ENCODE results near the gene SPEM2.

- no peak for TF ChIP-seq ATF3 (IDR thresholded peaks at IDR 0.05)
- no peak for TF ChIP-seq RAD21 (IDR thresholded peaks at IDR 0.05)
- no peak for TF ChIP-seq TAF1 (conservative IDR thresholded peaks at IDR 0.05)
- no peak for TF ChIP-seq CTCF (IDR thresholded peaks at IDR 0.05; ENCODE audit: low read depth, low read length, missing input control)
- TF ChIP-seq YY1 (IDR thresholded peaks at IDR 0.05): no peak
- TF ChIP-seq, protein P1, sequence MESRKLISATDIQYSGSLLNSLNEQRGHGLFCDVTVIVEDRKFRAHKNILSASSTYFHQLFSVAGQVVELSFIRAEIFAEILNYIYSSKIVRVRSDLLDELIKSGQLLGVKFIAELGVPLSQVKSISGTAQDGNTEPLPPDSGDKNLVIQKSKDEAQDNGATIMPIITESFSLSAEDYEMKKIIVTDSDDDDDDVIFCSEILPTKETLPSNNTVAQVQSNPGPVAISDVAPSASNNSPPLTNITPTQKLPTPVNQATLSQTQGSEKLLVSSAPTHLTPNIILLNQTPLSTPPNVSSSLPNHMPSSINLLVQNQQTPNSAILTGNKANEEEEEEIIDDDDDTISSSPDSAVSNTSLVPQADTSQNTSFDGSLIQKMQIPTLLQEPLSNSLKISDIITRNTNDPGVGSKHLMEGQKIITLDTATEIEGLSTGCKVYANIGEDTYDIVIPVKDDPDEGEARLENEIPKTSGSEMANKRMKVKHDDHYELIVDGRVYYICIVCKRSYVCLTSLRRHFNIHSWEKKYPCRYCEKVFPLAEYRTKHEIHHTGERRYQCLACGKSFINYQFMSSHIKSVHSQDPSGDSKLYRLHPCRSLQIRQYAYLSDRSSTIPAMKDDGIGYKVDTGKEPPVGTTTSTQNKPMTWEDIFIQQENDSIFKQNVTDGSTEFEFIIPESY (IDR thresholded peaks at IDR 0.05): no peak
- TF ChIP-seq SP1 (IDR thresholded peaks at IDR 0.05): no peak
- TF ChIP-seq FOXA1 (IDR thresholded peaks at IDR 0.05): no peak
- no peak for TF ChIP-seq REST (IDR thresholded peaks at IDR 0.05)
- no peak for TF ChIP-seq GABPA (IDR thresholded peaks at IDR 0.05 in 1 of 2, conservative IDR thresholded peaks at IDR 0.05 in 1 of 2)
Measured at GRCh38 chr17:7468804-7469389, 43.5 kb downstream of the SPEM2 start.
